ENCODE results near the gene WNT5B. TPM values are rescaled to one million over a fixed set of nuclear protein-coding genes. Genes with fewer than 3 reads are reported as not detected.

Gene WNT5B
- polyA plus RNA-seq, 1 of the 3 experiments (the other 2 are of a cell fraction): 29.3 TPM

DNA sequence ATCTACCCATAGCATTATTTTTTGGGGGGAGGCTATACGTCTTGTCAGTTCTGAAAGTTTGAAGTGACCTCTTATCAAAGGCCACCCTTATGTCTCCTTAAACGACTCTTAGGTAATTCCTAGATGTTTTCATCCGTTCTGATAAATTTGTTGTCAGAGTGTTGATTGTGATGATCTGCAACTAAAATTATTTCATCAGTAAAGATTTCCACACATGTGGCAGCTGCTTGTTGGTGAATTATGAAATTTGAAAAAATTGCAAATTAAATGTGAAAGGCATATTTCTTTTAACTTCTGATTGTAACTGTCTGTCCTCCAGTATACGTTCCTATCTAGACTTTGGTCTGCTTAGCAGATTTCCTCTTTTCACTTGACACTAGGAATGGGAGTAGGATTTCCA is 63.2 kb downstream of the WNT5B start:
- TF ChIP-seq NFIC (IDR thresholded peaks at IDR 0.05; ENCODE audit: borderline replicate concordance): no peak
- TF ChIP-seq, protein P1, sequence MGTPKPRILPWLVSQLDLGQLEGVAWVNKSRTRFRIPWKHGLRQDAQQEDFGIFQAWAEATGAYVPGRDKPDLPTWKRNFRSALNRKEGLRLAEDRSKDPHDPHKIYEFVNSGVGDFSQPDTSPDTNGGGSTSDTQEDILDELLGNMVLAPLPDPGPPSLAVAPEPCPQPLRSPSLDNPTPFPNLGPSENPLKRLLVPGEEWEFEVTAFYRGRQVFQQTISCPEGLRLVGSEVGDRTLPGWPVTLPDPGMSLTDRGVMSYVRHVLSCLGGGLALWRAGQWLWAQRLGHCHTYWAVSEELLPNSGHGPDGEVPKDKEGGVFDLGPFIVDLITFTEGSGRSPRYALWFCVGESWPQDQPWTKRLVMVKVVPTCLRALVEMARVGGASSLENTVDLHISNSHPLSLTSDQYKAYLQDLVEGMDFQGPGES (IDR thresholded peaks at IDR 0.05; ENCODE audit: low read depth, low read length): no peak
- TF ChIP-seq CTCF (IDR thresholded peaks at IDR 0.05): no peak
- TF ChIP-seq RFX5 (IDR thresholded peaks at IDR 0.05; ENCODE audit: low read length): no peak
- TF ChIP-seq EZH2phosphoT487 (IDR thresholded peaks at IDR 0.05; ENCODE audit: borderline replicate concordance, low read depth): no peak
- no peak for TF ChIP-seq TCF12 (IDR thresholded peaks at IDR 0.05)
- TF ChIP-seq SMC3 (IDR thresholded peaks at IDR 0.05; ENCODE audit: low read depth, low read length): no peak
- TF ChIP-seq GABPA (IDR thresholded peaks at IDR 0.05; ENCODE audit: low read depth): no peak
- TF ChIP-seq ELF1 (IDR thresholded peaks at IDR 0.05): no peak
- no peak for TF ChIP-seq USF1 (IDR thresholded peaks at IDR 0.05; ENCODE audit: borderline replicate concordance, low read depth)
- peaks cover 32% of the 10 kb centered on the region for H4K20me1 ChIP-seq (ENCODE audit: insufficient read depth)
- peaks cover 5 to 6% of the 10 kb centered on the region in 2 experiments for H3K36me3 ChIP-seq (replicated peaks in 1 of 2; ENCODE audit: control insufficient read depth in 1 of 2, insufficient read depth in 2 of 2, low read length in 1 of 2)
- no peaks in the 10 kb centered on the region for H3K27me3 ChIP-seq (ENCODE audit: insufficient read depth)
- H3K9me3 ChIP-seq: no peaks in the 10 kb centered on the region
- peaks cover 14% of the 10 kb centered on the region for H3F3A ChIP-seq (replicated peaks; ENCODE audit: insufficient read depth)
- POLR2A ChIA-PET: no interaction called here
- no peak for DNase-seq
- no peaks in the 10 kb centered on the region for H3K9me2 ChIP-seq
- H3K9ac ChIP-seq: peak overlapping the region; percentile 85; the same call in 1 of the 2 replicates
- CTCF ChIA-PET: interaction anchor here (0.6 to 4.4 kb wide), 7 partner anchors 8 to 335 kb away, joined by 3 to 38 read pairs (median 5); no protein-coding TSS in a partner anchor
- 73% methylated on average over 4 of the region's 4 CpGs for WGBS (ENCODE audit: low lambda C conversion rate)
- H2AFZ ChIP-seq (ENCODE audit: low read depth): no peak overlapping the region
- peak overlapping the region; percentile 91 to 99; a peak in 3 of 4 replicates for H3K4me3 ChIP-seq (ENCODE audit: low read depth in 2 of 2, low read length in 1 of 2)
- H3K79me2 ChIP-seq (ENCODE audit: insufficient read depth): peaks cover 59% of the 10 kb centered on the region
- H3K4me1 ChIP-seq (ENCODE audit: control insufficient read depth in 1 of 2, insufficient read depth in 2 of 2, low read depth in 1 of 2, low read length in 1 of 2): peaks cover 3 to 5% of the 10 kb centered on the region in 2 experiments; a peak in 2 of 4 replicates
- H3K4me2 ChIP-seq: peak overlapping the region; percentile 97
- H3K27ac ChIP-seq (ENCODE audit: low read depth in 2 of 2, low read length in 1 of 2): no peak overlapping the region

GRCh38 chr12:1692895-1693610 is 64.0 kb downstream of the WNT5B start:
- no peaks in the 10 kb centered on the region for H3K9me3 ChIP-seq
- ChIA-PET POLR2A (no interaction called here), CTCF (interaction anchor here (1.2 to 4.4 kb wide), 3 partner anchors 58 to 246 kb away, joined by 3 to 38 read pairs (median 5); no protein-coding TSS in a partner anchor)
- peaks cover 14% of the 10 kb centered on the region for H3F3A ChIP-seq (replicated peaks; ENCODE audit: insufficient read depth)
- H3K79me2 ChIP-seq (ENCODE audit: insufficient read depth): peaks cover 67% of the 10 kb centered on the region
- no peak for DNase-seq
- peaks cover 3 to 5% of the 10 kb centered on the region in 2 experiments; a peak in 2 of 4 replicates for H3K4me1 ChIP-seq (ENCODE audit: control insufficient read depth in 1 of 2, insufficient read depth in 2 of 2, low read depth in 1 of 2, low read length in 1 of 2)
- H2AFZ ChIP-seq (ENCODE audit: low read depth): no peak overlapping the region
- H3K4me2 ChIP-seq: peak overlapping the region; percentile 97; the same call in 1 of the 2 replicates
- H3K27me3 ChIP-seq (ENCODE audit: insufficient read depth): no peaks in the 10 kb centered on the region
- H3K4me3 ChIP-seq (ENCODE audit: low read depth in 2 of 2, low read length in 1 of 2): no peak overlapping the region
- H3K9me2 ChIP-seq: no peaks in the 10 kb centered on the region
- H4K20me1 ChIP-seq (ENCODE audit: insufficient read depth): peaks cover 36% of the 10 kb centered on the region
- no peak overlapping the region for H3K27ac ChIP-seq (ENCODE audit: low read depth in 2 of 2, low read length in 1 of 2)
- H3K9ac ChIP-seq: no peak overlapping the region
- peaks cover 5 to 6% of the 10 kb centered on the region in 2 experiments for H3K36me3 ChIP-seq (replicated peaks in 1 of 2; ENCODE audit: control insufficient read depth in 1 of 2, insufficient read depth in 2 of 2, low read length in 1 of 2)
- WGBS (ENCODE audit: low lambda C conversion rate): 94% methylated on average over 15 of the region's 15 CpGs
- TF ChIP-seq, protein P2, sequence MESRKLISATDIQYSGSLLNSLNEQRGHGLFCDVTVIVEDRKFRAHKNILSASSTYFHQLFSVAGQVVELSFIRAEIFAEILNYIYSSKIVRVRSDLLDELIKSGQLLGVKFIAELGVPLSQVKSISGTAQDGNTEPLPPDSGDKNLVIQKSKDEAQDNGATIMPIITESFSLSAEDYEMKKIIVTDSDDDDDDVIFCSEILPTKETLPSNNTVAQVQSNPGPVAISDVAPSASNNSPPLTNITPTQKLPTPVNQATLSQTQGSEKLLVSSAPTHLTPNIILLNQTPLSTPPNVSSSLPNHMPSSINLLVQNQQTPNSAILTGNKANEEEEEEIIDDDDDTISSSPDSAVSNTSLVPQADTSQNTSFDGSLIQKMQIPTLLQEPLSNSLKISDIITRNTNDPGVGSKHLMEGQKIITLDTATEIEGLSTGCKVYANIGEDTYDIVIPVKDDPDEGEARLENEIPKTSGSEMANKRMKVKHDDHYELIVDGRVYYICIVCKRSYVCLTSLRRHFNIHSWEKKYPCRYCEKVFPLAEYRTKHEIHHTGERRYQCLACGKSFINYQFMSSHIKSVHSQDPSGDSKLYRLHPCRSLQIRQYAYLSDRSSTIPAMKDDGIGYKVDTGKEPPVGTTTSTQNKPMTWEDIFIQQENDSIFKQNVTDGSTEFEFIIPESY (IDR thresholded peaks at IDR 0.05; ENCODE audit: borderline replicate concordance, low read depth): no peak
- TF ChIP-seq RFX5 (IDR thresholded peaks at IDR 0.05; ENCODE audit: low read length): no peak
- no peak for TF ChIP-seq EP300 (IDR thresholded peaks at IDR 0.05; ENCODE audit: borderline replicate concordance in 1 of 2, low read depth in 1 of 2, low read length in 1 of 2)
- TF ChIP-seq GABPA (IDR thresholded peaks at IDR 0.05; ENCODE audit: low read depth): no peak
- TF ChIP-seq EZH2phosphoT487 (IDR thresholded peaks at IDR 0.05; ENCODE audit: borderline replicate concordance, low read depth): no peak
- TF ChIP-seq, protein P3, sequence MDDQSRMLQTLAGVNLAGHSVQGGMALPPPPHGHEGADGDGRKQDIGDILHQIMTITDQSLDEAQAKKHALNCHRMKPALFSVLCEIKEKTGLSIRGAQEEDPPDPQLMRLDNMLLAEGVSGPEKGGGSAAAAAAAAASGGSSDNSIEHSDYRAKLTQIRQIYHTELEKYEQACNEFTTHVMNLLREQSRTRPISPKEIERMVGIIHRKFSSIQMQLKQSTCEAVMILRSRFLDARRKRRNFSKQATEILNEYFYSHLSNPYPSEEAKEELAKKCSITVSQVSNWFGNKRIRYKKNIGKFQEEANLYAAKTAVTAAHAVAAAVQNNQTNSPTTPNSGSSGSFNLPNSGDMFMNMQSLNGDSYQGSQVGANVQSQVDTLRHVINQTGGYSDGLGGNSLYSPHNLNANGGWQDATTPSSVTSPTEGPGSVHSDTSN (IDR thresholded peaks at IDR 0.05): no peak
- TF ChIP-seq USF1 (IDR thresholded peaks at IDR 0.05; ENCODE audit: borderline replicate concordance, low read depth): no peak
- TF ChIP-seq, protein P4, sequence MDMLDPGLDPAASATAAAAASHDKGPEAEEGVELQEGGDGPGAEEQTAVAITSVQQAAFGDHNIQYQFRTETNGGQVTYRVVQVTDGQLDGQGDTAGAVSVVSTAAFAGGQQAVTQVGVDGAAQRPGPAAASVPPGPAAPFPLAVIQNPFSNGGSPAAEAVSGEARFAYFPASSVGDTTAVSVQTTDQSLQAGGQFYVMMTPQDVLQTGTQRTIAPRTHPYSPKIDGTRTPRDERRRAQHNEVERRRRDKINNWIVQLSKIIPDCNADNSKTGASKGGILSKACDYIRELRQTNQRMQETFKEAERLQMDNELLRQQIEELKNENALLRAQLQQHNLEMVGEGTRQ (IDR thresholded peaks at IDR 0.05; ENCODE audit: borderline replicate concordance, low read depth, low read length): no peak
- no peak for TF ChIP-seq MXI1 (IDR thresholded peaks at IDR 0.05; ENCODE audit: low read depth, low read length)
- no peak for TF ChIP-seq TCF12 (IDR thresholded peaks at IDR 0.05)
- TF ChIP-seq NFIC (IDR thresholded peaks at IDR 0.05; ENCODE audit: borderline replicate concordance): no peak

Data from SK-N-SH (cell line).